ENCODE results near the gene MAFG. TPM values are rescaled to one million over a fixed set of nuclear protein-coding genes. Genes with fewer than 3 reads are reported as not detected.

MAFG gene
- total and polyA plus RNA-seq, 2 of the 13 experiments (the other 11 are each of a cell fraction or from before 2014, with no cell fraction given), result 14.5 to 20.0 TPM

GRCh38 chr17:81902023-81902652 is 25.4 kb downstream of the MAFG start, which contains the start of gene NPB (continued):
- no peak for TF ChIP-seq ZBTB49 (CRISPR knock-in tag; IDR thresholded peaks at IDR 0.05; ENCODE audit: borderline replicate concordance)
- TF ChIP-seq JDP2 (CRISPR knock-in tag; IDR thresholded peaks at IDR 0.05; ENCODE audit: borderline replicate concordance), result no peak
- no peak; the same call in 1 of the 2 replicates for TF ChIP-seq ZNF841 (CRISPR knock-in tag; IDR thresholded peaks at IDR 0.05; ENCODE audit: borderline replicate concordance)
- no peak for TF ChIP-seq IRF2 (CRISPR knock-in tag; IDR thresholded peaks at IDR 0.05)
- TF ChIP-seq TP53 (CRISPR knock-in tag; conservative IDR thresholded peaks at IDR 0.05), result 0 out of 2 replicates have a peak, but pooled peaks have one; percentile 18
- 0 out of 2 replicates have a peak, but pooled peaks have one; percentile 6 for TF ChIP-seq ARNTL (CRISPR knock-in tag; IDR thresholded peaks at IDR 0.05)
- no peak for TF ChIP-seq NR1H2 (CRISPR knock-in tag; IDR thresholded peaks at IDR 0.05; ENCODE audit: borderline replicate concordance, low read depth)
- TF ChIP-seq ZIK1 (CRISPR knock-in tag; IDR thresholded peaks at IDR 0.05; ENCODE audit: borderline replicate concordance, low read depth), result 0 out of 2 replicates have a peak, but pooled peaks have one; percentile 37
- no peak for TF ChIP-seq KDM6A (CRISPR knock-in tag; IDR thresholded peaks at IDR 0.05; ENCODE audit: low read depth)
- no peak for TF ChIP-seq E2F5 (CRISPR knock-in tag; conservative IDR thresholded peaks at IDR 0.05)
- no peak; the same call in 1 of the 2 replicates for TF ChIP-seq ZNF326 (CRISPR knock-in tag; IDR thresholded peaks at IDR 0.05; ENCODE audit: borderline replicate concordance)
- TF ChIP-seq ZNF609 (CRISPR knock-in tag; IDR thresholded peaks at IDR 0.05; ENCODE audit: borderline replicate concordance), result 0 out of 2 replicates have a peak, but pooled peaks have one; percentile 17
- TF ChIP-seq RAD51 (IDR thresholded peaks at IDR 0.05; ENCODE audit: borderline replicate concordance), result no peak
- no peak; the same call in 1 of the 2 replicates for TF ChIP-seq DMTF1 (CRISPR knock-in tag; IDR thresholded peaks at IDR 0.05)

Data from HepG2 (cell line).